EL (cell line): Measurements from ENCODE around the gene FAM149A.
A peak's percentile ranks its signal among the peaks of the same experiment; 100 is the strongest.

Experiments
- DNase-seq: peaks from one replicate; pipeline ENCODE4 v3.0.0-alpha.2; 2016

The FAM149A gene

GRCh38 chr4:186204686-186205085, 100.2 kb downstream of the FAM149A start:
- DNase-seq, result no peak

GRCh38 chr4:186205156-186205555, 100.7 kb downstream of the FAM149A start:
- no peak for DNase-seq

DNA sequence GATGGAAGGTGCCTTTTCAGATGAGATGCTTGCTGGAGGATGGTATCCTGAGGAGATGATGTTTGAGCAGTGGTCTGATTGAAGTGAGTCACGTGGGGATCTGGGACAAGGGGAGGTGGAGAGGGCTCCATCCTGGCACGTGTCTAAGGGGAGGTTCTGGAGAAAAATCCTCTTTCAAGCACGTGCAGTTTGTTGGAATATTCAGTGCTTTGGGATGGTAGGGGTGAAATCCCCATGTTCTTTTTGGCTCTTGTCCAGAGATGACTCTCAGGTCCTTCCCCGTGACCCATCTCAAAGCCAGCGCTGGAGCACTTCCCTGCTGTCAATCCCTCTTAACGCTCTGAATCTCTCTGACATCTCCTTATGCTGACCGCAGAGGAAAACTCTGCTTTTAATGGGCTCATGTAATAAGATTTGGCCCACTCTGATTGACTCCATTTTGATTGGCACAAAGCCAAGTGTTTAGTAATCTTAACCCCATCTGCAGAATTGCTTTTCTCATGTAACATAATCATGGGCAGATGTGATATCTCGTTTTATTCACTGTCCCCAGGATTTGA, 112.0 kb downstream of the FAM149A start:
- DNase-seq, result peak; percentile 4

- DNase-seq, result no peak
Observed at GRCh38 chr4:186217733-186218293, 113.3 kb downstream of the FAM149A start.

- no peak for DNase-seq
Observed at GRCh38 chr4:186221624-186222023, 117.1 kb downstream of the FAM149A start.
